ENCODE measurements around the gene RAD23A. TPM values are rescaled to one million over a fixed set of nuclear protein-coding genes. Genes with fewer than 3 reads are reported as not detected.
A peak's percentile ranks its signal among the peaks of the same experiment; 100 is the strongest.

RAD23A gene
- total and polyA plus RNA-seq, 10 of the 15 experiments (the other 5 are each of a cell fraction or from before 2014, with no cell fraction given) = 8.8 to 198 (median 119) TPM

DNA sequence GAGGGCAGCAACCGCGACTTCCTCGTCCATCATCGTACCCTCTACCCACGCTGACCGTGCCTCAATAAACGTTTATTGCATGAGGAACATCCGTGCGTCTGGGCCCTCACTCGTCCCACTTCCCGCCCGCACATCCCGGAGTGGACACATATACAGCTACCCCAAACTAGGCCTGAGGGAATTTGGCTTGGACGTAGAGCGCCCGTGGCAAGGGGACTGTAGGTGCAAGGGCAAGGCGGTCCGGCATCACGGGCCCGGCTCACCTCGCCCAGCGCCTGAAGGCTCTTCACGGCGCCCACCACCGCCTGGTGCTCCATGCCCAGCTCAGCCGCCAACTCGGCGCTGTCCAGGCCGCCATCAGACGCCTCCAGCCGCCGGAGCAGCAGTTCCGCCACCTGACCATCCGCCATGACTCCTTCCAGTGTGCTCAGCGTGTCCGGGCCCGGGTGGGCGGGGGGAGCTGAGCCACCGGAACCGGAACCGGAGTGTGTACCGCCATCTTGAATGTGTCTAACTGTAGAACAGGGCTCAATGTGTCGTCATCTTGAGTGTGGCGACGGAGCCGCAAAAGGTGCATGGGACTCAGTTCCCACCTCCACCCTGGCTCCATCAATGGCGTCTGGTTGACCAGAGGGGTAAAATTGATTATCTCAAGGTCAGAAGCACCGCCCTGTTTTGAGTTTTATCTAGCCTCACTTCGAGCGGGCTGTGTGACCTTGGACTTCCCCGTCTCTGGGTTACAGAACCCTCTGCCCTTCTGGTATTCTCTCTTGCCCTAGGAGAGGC is 12.2 kb upstream of the RAD23A start, which contains the start of gene FARSA (continued):
- TF ChIP-seq, protein P1, sequence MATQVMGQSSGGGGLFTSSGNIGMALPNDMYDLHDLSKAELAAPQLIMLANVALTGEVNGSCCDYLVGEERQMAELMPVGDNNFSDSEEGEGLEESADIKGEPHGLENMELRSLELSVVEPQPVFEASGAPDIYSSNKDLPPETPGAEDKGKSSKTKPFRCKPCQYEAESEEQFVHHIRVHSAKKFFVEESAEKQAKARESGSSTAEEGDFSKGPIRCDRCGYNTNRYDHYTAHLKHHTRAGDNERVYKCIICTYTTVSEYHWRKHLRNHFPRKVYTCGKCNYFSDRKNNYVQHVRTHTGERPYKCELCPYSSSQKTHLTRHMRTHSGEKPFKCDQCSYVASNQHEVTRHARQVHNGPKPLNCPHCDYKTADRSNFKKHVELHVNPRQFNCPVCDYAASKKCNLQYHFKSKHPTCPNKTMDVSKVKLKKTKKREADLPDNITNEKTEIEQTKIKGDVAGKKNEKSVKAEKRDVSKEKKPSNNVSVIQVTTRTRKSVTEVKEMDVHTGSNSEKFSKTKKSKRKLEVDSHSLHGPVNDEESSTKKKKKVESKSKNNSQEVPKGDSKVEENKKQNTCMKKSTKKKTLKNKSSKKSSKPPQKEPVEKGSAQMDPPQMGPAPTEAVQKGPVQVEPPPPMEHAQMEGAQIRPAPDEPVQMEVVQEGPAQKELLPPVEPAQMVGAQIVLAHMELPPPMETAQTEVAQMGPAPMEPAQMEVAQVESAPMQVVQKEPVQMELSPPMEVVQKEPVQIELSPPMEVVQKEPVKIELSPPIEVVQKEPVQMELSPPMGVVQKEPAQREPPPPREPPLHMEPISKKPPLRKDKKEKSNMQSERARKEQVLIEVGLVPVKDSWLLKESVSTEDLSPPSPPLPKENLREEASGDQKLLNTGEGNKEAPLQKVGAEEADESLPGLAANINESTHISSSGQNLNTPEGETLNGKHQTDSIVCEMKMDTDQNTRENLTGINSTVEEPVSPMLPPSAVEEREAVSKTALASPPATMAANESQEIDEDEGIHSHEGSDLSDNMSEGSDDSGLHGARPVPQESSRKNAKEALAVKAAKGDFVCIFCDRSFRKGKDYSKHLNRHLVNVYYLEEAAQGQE (IDR thresholded peaks at IDR 0.05; ENCODE audit: low read depth, low read length) = peak; percentile 36
- TF ChIP-seq POU2F2 (IDR thresholded peaks at IDR 0.05; ENCODE audit: borderline replicate concordance, low read depth, low read length) = peak; percentile 47; the same call in 2 of the 3 replicates
- TF ChIP-seq CBFB (IDR thresholded peaks at IDR 0.05; ENCODE audit: low read depth) = peak; percentile 14; the same call in 1 of the 2 replicates
- no peak for TF ChIP-seq SUPT20H (IDR thresholded peaks at IDR 0.05; ENCODE audit: borderline replicate concordance, control insufficient read depth, low read depth, low read length)
- TF ChIP-seq, protein P2, sequence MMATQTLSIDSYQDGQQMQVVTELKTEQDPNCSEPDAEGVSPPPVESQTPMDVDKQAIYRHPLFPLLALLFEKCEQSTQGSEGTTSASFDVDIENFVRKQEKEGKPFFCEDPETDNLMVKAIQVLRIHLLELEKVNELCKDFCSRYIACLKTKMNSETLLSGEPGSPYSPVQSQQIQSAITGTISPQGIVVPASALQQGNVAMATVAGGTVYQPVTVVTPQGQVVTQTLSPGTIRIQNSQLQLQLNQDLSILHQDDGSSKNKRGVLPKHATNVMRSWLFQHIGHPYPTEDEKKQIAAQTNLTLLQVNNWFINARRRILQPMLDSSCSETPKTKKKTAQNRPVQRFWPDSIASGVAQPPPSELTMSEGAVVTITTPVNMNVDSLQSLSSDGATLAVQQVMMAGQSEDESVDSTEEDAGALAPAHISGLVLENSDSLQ (IDR thresholded peaks at IDR 0.05) = peak; percentile 53
- TF ChIP-seq NBN (IDR thresholded peaks at IDR 0.05) = 0 out of 2 replicates have a peak, but pooled peaks have one; percentile 52
- no peak for TF ChIP-seq FOS (IDR thresholded peaks at IDR 0.05; ENCODE audit: borderline replicate concordance, extremely low read depth, insufficient read length)
- TF ChIP-seq RUNX3 (IDR thresholded peaks at IDR 0.05; ENCODE audit: low read length) = peak; percentile 46; the same call in 1 of the 2 replicates
- TF ChIP-seq ZBED1 (IDR thresholded peaks at IDR 0.05; ENCODE audit: borderline replicate concordance) = no peak
- TF ChIP-seq POLR2A (IDR thresholded peaks at IDR 0.05; ENCODE audit: low read depth, low read length) = peak; percentile 99
- TF ChIP-seq NFYB (IDR thresholded peaks at IDR 0.05; ENCODE audit: insufficient read depth, low read depth, low read length) = no peak
- TF ChIP-seq, protein P3, sequence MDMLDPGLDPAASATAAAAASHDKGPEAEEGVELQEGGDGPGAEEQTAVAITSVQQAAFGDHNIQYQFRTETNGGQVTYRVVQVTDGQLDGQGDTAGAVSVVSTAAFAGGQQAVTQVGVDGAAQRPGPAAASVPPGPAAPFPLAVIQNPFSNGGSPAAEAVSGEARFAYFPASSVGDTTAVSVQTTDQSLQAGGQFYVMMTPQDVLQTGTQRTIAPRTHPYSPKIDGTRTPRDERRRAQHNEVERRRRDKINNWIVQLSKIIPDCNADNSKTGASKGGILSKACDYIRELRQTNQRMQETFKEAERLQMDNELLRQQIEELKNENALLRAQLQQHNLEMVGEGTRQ (IDR thresholded peaks at IDR 0.05; ENCODE audit: borderline replicate concordance, low read depth, low read length) = peak; percentile 4; the same call in 1 of the 2 replicates
- TF ChIP-seq, protein P4, sequence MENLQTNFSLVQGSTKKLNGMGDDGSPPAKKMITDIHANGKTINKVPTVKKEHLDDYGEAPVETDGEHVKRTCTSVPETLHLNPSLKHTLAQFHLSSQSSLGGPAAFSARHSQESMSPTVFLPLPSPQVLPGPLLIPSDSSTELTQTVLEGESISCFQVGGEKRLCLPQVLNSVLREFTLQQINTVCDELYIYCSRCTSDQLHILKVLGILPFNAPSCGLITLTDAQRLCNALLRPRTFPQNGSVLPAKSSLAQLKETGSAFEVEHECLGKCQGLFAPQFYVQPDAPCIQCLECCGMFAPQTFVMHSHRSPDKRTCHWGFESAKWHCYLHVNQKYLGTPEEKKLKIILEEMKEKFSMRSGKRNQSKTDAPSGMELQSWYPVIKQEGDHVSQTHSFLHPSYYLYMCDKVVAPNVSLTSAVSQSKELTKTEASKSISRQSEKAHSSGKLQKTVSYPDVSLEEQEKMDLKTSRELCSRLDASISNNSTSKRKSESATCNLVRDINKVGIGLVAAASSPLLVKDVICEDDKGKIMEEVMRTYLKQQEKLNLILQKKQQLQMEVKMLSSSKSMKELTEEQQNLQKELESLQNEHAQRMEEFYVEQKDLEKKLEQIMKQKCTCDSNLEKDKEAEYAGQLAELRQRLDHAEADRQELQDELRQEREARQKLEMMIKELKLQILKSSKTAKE (IDR thresholded peaks at IDR 0.05; ENCODE audit: low read depth, poor library complexity, severe bottlenecking) = no peak
- TF ChIP-seq ZNF217 (IDR thresholded peaks at IDR 0.05) = no peak
- TF ChIP-seq EZH2 (IDR thresholded peaks at IDR 0.05; ENCODE audit: borderline replicate concordance, control insufficient read depth, low read depth, low read length) = no peak
- peak in 1 of 2 experiments; percentile 4; a peak in 1 of 4 replicates for TF ChIP-seq SRF (IDR thresholded peaks at IDR 0.05; ENCODE audit: low read depth in 2 of 2, low read length in 2 of 2)
- no peak for TF ChIP-seq ETV6 (conservative IDR thresholded peaks at IDR 0.05 in 1 of 2, IDR thresholded peaks at IDR 0.05 in 1 of 2; ENCODE audit: borderline replicate concordance in 1 of 2, low read depth in 1 of 2)
- 0 out of 2 replicates have a peak, but pooled peaks have one; percentile 50 for TF ChIP-seq SREBF2 (IDR thresholded peaks at IDR 0.05; ENCODE audit: low read length)
- TF ChIP-seq GATAD2B (conservative IDR thresholded peaks at IDR 0.05; ENCODE audit: low read depth) = peak; percentile 57
- peak; percentile 96 for TF ChIP-seq HCFC1 (IDR thresholded peaks at IDR 0.05; ENCODE audit: low read length)

Data from GM12878 (cell line).